K562 (cell line): ENCODE data around the gene RNF114. TPM values are rescaled to one million over a fixed set of nuclear protein-coding genes. Genes with fewer than 3 reads are reported as not detected.

Source experiments
- CBFA2T2 ChIP-seq: fragments of 450-650 bp; conservative IDR thresholded peaks from 2 replicates; pipeline ENCODE4 v1.6.1; 2017; ENCODE audit warnings: mild to moderate bottlenecking
- FOXJ2 ChIP-seq: fragments of 200-800 bp; sonication (Bioruptor generic); IDR thresholded peaks from 2 replicates; pipeline ENCODE4 v1.6.1; 2016; ENCODE audit warnings: missing genetic modification characterization, missing compliant biosample characterization
- KLF16 ChIP-seq: IDR thresholded peaks from 2 replicates; pipeline ENCODE4 v1.6.1; 2016; ENCODE audit warnings: antibody characterized with exemption
- PCBP2 ChIP-seq: fragments of 200-400 bp; formaldehyde crosslinking; IDR thresholded peaks from 2 replicates; pipeline ENCODE4 v1.6.1; 2018; ENCODE audit warnings: low read length, low read depth, mild to moderate bottlenecking, moderate library complexity; ENCODE audit not compliant: poor library complexity, severe bottlenecking
- RBM34 ChIP-seq: fragments of 200-400 bp; formaldehyde crosslinking; IDR thresholded peaks from 2 replicates; pipeline ENCODE4 v1.6.1; 2018; ENCODE audit warnings: low read length, borderline replicate concordance; ENCODE audit not compliant: insufficient read depth
- RCOR1 ChIP-seq, 2 experiments: IDR thresholded peaks; 2 replicates each; pipeline ENCODE4 v1.6.1; 2012; ENCODE audit warnings: low read depth in 2 of 2, low read length in 2 of 2, borderline replicate concordance in 1 of 2, improper control_type of control experiment in 1 of 2
- SMAD4 ChIP-seq: fragments of 250-450 bp; sonication (Bioruptor Pico); conservative IDR thresholded peaks from 2 replicates; pipeline ENCODE4 v1.8.0; 2021; ENCODE audit warnings: inconsistent platforms, mild to moderate bottlenecking, moderate library complexity
- ZBTB40 ChIP-seq, 2 experiments: fragments of 450-650 bp in 1 of 2; sonication (generic) in 1 of 2; formaldehyde crosslinking in 1 of 2; IDR thresholded peaks; 2 replicates each; pipeline versions ENCODE4 v1.7.1 to v1.9.0; 2016 to 2022; ENCODE audit warnings: inconsistent platforms in 1 of 2, mild to moderate bottlenecking in 1 of 2, missing genetic modification reagents in 1 of 2
- ZNF124 ChIP-seq: sonication (generic); formaldehyde crosslinking; IDR thresholded peaks from 2 replicates; pipeline ENCODE4 v1.8.1; 2022; ENCODE audit warnings: missing genetic modification reagents
- ZNF282 ChIP-seq: sonication (generic); formaldehyde crosslinking; IDR thresholded peaks from 2 replicates; pipeline ENCODE4 v1.8.1; 2023; ENCODE audit warnings: missing genetic modification reagents
- ZNF584 ChIP-seq: fragments of 200-800 bp; sonication (Bioruptor generic); IDR thresholded peaks from 2 replicates; pipeline ENCODE4 v1.6.1; 2016; ENCODE audit warnings: low read depth, mild to moderate bottlenecking, missing genetic modification characterization, missing compliant biosample characterization
- polyA plus RNA-seq, 8 experiments: library from polyadenylated mRNA; depleted of rRNA in 4 of 8; stranded (reverse) in 5 of 8; unstranded in 3 of 8; fragments of >200 nt; fragmentation: Nextera tagmentation in 2 of 8; fragmentation: Illumina TruSeq in 1 of 8; extraction: Ambion mirVana in 2 of 8; extraction: Trizol in 1 of 8; gene quantifications; 2 replicates each; pipeline versions ENCODE4 v1.2.1 to v1.2.3, GENCODE V29; 2011 to 2014; ENCODE audit warnings: inconsistent platforms in 1 of 8, missing spikeins in 1 of 8
- total RNA-seq, 7 experiments: library from RNA; depleted of rRNA in 6 of 7; stranded (reverse); fragments of >200 nt in 6 of 7; fragmentation: Illumina TruSeq in 2 of 7; extraction: Trizol in 2 of 7; gene quantifications; 2 replicates each; pipeline versions ENCODE4 v1.2.1 to v1.2.3, GENCODE V29; 2011 to 2021; ENCODE audit warnings: low replicate concordance in 1 of 7
- TF ChIP-seq, protein P1 (sequence below): fragments of 200-800 bp; sonication (Bioruptor generic); IDR thresholded peaks from 2 replicates; pipeline ENCODE4 v1.6.1; 2016; ENCODE audit warnings: missing genetic modification characterization, missing compliant biosample characterization

The RNF114 gene
- total and polyA plus RNA-seq, 9 of the 15 experiments (the other 6 are each of a cell fraction or from before 2014, with no cell fraction given), result 38.6 to 111 (median 62.6) TPM

GRCh38 chr20:49928411-49929141 is 7.6 kb upstream of the RNF114 start (continued):
- 0 out of 2 replicates have a peak, but pooled peaks have one; percentile 16 for TF ChIP-seq ZBTB40 (IDR thresholded peaks at IDR 0.05)
- no peak for TF ChIP-seq ZBTB40 (CRISPR knock-in tag; IDR thresholded peaks at IDR 0.05)
- no peak for TF ChIP-seq PCBP2
- no peak for TF ChIP-seq FOXJ2 (tag)
- TF ChIP-seq ZNF282 (CRISPR knock-in tag), result no peak
- peak; percentile 67 for TF ChIP-seq KLF16
- no peak for TF ChIP-seq ZNF124
- TF ChIP-seq RCOR1 (IDR thresholded peaks at IDR 0.05; ENCODE audit: borderline replicate concordance in 1 of 2, low read depth in 2 of 2, low read length in 2 of 2), result peak in 1 of 2 experiments; percentile 57; a peak in 1 of 4 replicates
- 0 out of 2 replicates have a peak, but pooled peaks have one; percentile 5 for TF ChIP-seq CBFA2T2
- TF ChIP-seq ZNF584 (CRISPR knock-in tag), result 0 out of 2 replicates have a peak, but pooled peaks have one; percentile 46
- 0 out of 2 replicates have a peak, but pooled peaks have one; percentile 16 for TF ChIP-seq SMAD4 (CRISPR knock-in tag)
- no peak for TF ChIP-seq RBM34
- TF ChIP-seq, protein P1, sequence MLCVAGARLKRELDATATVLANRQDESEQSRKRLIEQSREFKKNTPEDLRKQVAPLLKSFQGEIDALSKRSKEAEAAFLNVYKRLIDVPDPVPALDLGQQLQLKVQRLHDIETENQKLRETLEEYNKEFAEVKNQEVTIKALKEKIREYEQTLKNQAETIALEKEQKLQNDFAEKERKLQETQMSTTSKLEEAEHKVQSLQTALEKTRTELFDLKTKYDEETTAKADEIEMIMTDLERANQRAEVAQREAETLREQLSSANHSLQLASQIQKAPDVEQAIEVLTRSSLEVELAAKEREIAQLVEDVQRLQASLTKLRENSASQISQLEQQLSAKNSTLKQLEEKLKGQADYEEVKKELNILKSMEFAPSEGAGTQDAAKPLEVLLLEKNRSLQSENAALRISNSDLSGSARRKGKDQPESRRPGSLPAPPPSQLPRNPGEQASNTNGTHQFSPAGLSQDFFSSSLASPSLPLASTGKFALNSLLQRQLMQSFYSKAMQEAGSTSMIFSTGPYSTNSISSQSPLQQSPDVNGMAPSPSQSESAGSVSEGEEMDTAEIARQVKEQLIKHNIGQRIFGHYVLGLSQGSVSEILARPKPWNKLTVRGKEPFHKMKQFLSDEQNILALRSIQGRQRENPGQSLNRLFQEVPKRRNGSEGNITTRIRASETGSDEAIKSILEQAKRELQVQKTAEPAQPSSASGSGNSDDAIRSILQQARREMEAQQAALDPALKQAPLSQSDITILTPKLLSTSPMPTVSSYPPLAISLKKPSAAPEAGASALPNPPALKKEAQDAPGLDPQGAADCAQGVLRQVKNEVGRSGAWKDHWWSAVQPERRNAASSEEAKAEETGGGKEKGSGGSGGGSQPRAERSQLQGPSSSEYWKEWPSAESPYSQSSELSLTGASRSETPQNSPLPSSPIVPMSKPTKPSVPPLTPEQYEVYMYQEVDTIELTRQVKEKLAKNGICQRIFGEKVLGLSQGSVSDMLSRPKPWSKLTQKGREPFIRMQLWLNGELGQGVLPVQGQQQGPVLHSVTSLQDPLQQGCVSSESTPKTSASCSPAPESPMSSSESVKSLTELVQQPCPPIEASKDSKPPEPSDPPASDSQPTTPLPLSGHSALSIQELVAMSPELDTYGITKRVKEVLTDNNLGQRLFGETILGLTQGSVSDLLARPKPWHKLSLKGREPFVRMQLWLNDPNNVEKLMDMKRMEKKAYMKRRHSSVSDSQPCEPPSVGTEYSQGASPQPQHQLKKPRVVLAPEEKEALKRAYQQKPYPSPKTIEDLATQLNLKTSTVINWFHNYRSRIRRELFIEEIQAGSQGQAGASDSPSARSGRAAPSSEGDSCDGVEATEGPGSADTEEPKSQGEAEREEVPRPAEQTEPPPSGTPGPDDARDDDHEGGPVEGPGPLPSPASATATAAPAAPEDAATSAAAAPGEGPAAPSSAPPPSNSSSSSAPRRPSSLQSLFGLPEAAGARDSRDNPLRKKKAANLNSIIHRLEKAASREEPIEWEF (CRISPR knock-in tag), result no peak
